Measurements from ENCODE around the gene MYO1A. TPM values are rescaled to one million over a fixed set of nuclear protein-coding genes. Genes with fewer than 3 reads are reported as not detected.

MYO1A gene
- polyA plus RNA-seq, 1 donor (not counting 4 experiments of a cell fraction or from before 2014, with no cell fraction given) = 0.01 TPM

- no peaks in the 10 kb centered on the region for H4K20me1 ChIP-seq (ENCODE audit: control insufficient read depth, extremely low read depth, insufficient read depth, low read length)
- H2AFZ ChIP-seq (ENCODE audit: control insufficient read depth, low read length) = no peak overlapping the region
- no peaks in the 10 kb centered on the region for H3K36me3 ChIP-seq (ENCODE audit: control insufficient read depth in 2 of 2, extremely low read depth in 1 of 2, insufficient read depth in 2 of 2, low read length in 2 of 2)
- no peaks in the 10 kb centered on the region for H3K9me1 ChIP-seq (ENCODE audit: control insufficient read depth, extremely low read depth, insufficient read depth, low read length)
- FAIRE-seq (no peak), DNase-seq (ENCODE audit: low read depth, low spot score) (no peak)
- dilution Hi-C loops (cut with MboI; ENCODE audit: extremely low pct_ligation_motif_present, low sequenced_read_pairs) = no loop called here
- H3K79me2 ChIP-seq (ENCODE audit: control insufficient read depth, insufficient read depth, low read length) = no peaks in the 10 kb centered on the region
- H3K4me3 ChIP-seq (ENCODE audit: control insufficient read depth in 2 of 3, extremely low read depth in 1 of 3, insufficient read depth in 2 of 3, low read depth in 1 of 3, low read length in 3 of 3) = no peak overlapping the region
- no peaks in the 10 kb centered on the region for H3K9me3 ChIP-seq (ENCODE audit: control insufficient read depth, low read depth, low read length)
- no peak overlapping the region for H3K27ac ChIP-seq (ENCODE audit: control insufficient read depth, insufficient read depth, low read length)
- no peak overlapping the region for H3K9ac ChIP-seq (ENCODE audit: control insufficient read depth, extremely low read depth, insufficient read depth, low read length)
- H3K4me2 ChIP-seq (ENCODE audit: control insufficient read depth, extremely low read depth, insufficient read depth, low read depth, low read length) = no peak overlapping the region
- no peaks in the 10 kb centered on the region for H3K4me1 ChIP-seq (ENCODE audit: control insufficient read depth, extremely low read depth, insufficient read depth, low read length)
- no peak for TF ChIP-seq EZH2 (IDR thresholded peaks at IDR 0.05; ENCODE audit: low read length)
- TF ChIP-seq, protein P1, sequence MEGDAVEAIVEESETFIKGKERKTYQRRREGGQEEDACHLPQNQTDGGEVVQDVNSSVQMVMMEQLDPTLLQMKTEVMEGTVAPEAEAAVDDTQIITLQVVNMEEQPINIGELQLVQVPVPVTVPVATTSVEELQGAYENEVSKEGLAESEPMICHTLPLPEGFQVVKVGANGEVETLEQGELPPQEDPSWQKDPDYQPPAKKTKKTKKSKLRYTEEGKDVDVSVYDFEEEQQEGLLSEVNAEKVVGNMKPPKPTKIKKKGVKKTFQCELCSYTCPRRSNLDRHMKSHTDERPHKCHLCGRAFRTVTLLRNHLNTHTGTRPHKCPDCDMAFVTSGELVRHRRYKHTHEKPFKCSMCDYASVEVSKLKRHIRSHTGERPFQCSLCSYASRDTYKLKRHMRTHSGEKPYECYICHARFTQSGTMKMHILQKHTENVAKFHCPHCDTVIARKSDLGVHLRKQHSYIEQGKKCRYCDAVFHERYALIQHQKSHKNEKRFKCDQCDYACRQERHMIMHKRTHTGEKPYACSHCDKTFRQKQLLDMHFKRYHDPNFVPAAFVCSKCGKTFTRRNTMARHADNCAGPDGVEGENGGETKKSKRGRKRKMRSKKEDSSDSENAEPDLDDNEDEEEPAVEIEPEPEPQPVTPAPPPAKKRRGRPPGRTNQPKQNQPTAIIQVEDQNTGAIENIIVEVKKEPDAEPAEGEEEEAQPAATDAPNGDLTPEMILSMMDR (optimal IDR thresholded peaks at IDR 0.05 in 1 of 3, IDR thresholded peaks at IDR 0.05 in 1 of 3, conservative IDR thresholded peaks at IDR 0.05 in 1 of 3; ENCODE audit: extremely low read depth in 1 of 3, insufficient read depth in 2 of 3, low read length in 3 of 3) = no peak
- H3K27me3 ChIP-seq (ENCODE audit: control insufficient read depth, extremely low read depth, insufficient read depth, low read length) = peaks cover 23% of the 10 kb centered on the region
Measured at GRCh38 chr12:57011438-57012424, 38.2 kb downstream of the MYO1A start.

GRCh38 chr12:57010627-57011247 lies 39.2 kb downstream of the MYO1A start:
- no peak overlapping the region for H3K4me2 ChIP-seq (ENCODE audit: control insufficient read depth, extremely low read depth, insufficient read depth, low read depth, low read length)
- TF ChIP-seq EZH2 (IDR thresholded peaks at IDR 0.05; ENCODE audit: low read length) = no peak
- TF ChIP-seq, protein P1 (optimal IDR thresholded peaks at IDR 0.05 in 1 of 3, IDR thresholded peaks at IDR 0.05 in 1 of 3, conservative IDR thresholded peaks at IDR 0.05 in 1 of 3; ENCODE audit: extremely low read depth in 1 of 3, insufficient read depth in 2 of 3, low read length in 3 of 3) = no peak
- no peaks in the 10 kb centered on the region for H3K36me3 ChIP-seq (ENCODE audit: control insufficient read depth in 2 of 2, extremely low read depth in 1 of 2, insufficient read depth in 2 of 2, low read length in 2 of 2)
- peaks cover 2% of the 10 kb centered on the region for H3K79me2 ChIP-seq (ENCODE audit: control insufficient read depth, insufficient read depth, low read length)
- H4K20me1 ChIP-seq (ENCODE audit: control insufficient read depth, extremely low read depth, insufficient read depth, low read length) = no peaks in the 10 kb centered on the region
- H3K9me3 ChIP-seq (ENCODE audit: control insufficient read depth, low read depth, low read length) = no peaks in the 10 kb centered on the region
- no peak overlapping the region for H2AFZ ChIP-seq (ENCODE audit: control insufficient read depth, low read length)
- no peak for DNase-seq (ENCODE audit: low read depth, low spot score)
- H3K9ac ChIP-seq (ENCODE audit: control insufficient read depth, extremely low read depth, insufficient read depth, low read length) = no peak overlapping the region
- H3K4me1 ChIP-seq (ENCODE audit: control insufficient read depth, extremely low read depth, insufficient read depth, low read length) = no peaks in the 10 kb centered on the region
- dilution Hi-C loops (cut with MboI; ENCODE audit: extremely low pct_ligation_motif_present, low sequenced_read_pairs) = no loop called here
- no peaks in the 10 kb centered on the region for H3K9me1 ChIP-seq (ENCODE audit: control insufficient read depth, extremely low read depth, insufficient read depth, low read length)
- H3K27ac ChIP-seq (ENCODE audit: control insufficient read depth, insufficient read depth, low read length) = no peak overlapping the region
- no peak for FAIRE-seq
- H3K27me3 ChIP-seq (ENCODE audit: control insufficient read depth, extremely low read depth, insufficient read depth, low read length) = peaks cover 22% of the 10 kb centered on the region
- H3K4me3 ChIP-seq (ENCODE audit: control insufficient read depth in 2 of 3, extremely low read depth in 1 of 3, insufficient read depth in 2 of 3, low read depth in 1 of 3, low read length in 3 of 3) = no peak overlapping the region
